Measurements from ENCODE around the gene HPSE2.
"Not testable (repeated sequence)": the region's sequence is repeated elsewhere in the genome, so short reads cannot be mapped to it uniquely, and the experiment has no call there.

The HPSE2 gene

DNA sequence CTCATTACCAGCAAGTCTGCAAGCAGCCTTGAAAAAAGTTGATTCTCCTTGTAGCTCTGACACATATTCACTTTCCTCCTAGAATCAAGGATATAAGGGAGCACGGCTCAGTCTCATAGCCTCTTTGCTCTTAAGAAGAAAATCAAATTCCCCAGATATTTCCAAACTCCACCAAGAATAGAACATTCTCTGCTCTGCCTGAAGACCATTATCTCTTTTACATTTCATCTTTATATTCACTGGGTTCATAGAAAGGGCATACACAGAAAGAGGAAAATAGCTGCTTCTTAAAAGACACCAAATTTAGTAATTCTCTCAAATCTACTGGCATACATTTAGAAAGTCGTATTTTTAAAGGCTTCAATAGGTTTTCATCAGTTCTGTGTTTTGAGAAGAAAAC is 92.0 kb downstream of the HPSE2 start:
- no peak for DNase-seq

DNA sequence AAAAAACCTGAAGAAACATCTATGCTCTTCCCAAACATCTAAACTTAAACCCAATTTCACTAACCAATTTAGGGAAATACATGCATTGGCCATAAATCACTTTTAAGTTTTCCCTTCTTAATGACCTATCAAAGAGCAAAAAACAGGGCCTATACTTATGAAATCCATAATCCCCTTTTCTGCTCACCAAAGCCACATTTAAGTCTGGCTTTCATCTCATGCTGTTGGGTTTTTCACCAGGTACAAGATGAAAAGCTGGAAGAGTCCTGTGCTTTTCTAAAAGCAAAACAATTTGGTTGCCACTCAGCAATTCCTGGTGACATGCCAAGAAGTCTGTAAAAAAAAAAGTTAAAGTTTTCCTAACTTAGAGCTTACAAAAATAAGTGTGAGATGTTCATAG is 92.6 kb downstream of the HPSE2 start:
- DNase-seq = no peak

DNA sequence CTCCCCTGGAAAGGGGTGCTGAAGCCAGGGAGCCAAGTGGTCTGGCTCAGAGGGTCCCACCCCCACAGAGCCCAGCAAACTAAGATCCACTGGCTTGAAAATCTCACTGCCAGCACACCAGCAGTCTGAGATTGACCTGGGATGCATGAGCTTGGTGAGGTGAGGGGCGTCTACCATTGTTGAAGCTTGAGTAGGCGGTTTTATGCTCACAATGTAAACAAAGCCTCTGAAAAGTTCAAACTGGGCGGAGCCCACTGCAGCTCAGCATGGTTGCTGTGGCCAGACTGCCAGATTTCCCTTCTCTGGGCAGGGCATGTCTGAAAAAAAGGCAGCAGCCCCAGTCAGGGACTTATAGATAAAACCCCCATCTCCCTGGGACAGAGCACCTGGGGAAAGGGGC is 102.8 kb downstream of the HPSE2 start:
- DNase-seq = not testable (repeated sequence)

DNA sequence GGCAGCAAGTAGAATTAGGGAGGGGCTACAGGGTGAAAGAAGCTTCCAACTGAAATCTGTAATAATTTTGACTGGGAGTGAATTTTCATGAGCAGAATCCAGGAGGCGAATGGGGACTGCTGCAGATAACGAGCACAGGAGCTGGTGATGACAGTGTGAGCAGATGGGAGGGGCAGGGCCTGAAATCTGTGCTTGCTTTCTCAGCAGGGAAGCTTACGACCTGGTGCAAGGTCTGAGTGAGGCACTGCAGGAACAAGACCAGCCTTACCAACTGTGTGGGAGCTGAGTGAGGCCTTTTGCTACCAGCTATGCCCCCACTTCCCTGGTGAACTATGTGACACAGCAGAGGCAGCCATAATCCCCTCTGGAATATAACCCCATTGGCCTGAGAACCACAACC is 109.8 kb downstream of the HPSE2 start:
- no peak for DNase-seq

DNA sequence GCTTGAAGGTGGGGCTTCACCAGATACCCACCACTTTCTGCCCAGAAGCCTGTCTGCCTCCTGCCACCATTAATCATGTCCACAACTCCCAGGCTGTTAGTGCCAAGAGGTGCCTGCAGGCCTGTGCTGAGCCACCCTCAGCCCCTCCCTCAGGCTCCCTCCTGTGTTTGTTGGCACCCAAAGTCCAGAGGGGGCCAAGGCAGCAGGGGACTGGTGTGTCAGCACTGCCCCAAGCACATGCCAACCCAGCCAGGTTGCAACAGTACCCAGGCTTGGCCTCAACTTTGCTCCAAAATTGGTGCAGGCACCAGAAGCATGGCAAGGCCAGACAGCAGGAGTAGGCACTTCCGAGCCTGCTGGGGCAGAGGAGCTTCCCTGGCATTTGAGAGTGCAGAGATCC is 111.3 kb downstream of the HPSE2 start:
- DNase-seq = no peak

DNA sequence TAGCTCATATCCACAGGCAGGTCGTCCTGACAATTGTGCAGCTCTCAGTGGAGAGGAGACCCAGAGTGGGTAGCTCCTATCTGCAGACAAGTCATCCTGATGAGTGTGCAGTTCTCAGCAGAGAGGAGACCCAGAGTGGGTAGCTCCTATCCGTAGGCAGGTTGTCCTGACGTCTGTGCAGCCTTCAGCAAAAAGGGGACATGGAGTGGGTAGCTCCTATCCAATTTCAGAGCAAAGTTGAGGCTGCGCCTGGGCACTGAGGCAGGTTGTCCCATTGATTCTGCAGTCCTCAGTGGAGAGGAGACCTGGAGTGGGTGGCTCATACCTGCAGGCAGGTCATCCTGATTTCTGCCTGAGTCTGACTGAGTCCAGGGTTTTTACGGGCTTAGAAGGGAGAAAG is 111.8 kb downstream of the HPSE2 start:
- no peak for DNase-seq

DNA sequence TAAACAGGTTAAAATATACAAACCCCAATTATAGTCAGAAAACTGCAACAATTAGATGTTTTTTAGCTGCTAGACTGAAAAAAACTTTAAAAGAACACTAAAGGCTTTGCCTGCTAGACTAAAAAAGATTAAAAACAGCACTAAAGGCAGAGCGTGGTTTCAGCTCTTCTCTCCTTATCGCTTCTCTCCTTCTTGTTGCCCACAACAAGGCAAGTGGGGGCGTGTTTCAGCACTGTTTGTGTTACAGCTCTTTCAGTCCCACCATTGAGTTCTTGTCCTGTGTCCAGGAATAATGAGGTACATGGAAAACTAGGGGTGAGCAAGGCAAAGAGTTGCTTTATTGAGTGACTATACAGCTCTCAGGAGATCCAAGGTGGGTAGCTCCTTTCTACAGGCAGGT is 112.3 kb downstream of the HPSE2 start:
- no peak for DNase-seq

DNA sequence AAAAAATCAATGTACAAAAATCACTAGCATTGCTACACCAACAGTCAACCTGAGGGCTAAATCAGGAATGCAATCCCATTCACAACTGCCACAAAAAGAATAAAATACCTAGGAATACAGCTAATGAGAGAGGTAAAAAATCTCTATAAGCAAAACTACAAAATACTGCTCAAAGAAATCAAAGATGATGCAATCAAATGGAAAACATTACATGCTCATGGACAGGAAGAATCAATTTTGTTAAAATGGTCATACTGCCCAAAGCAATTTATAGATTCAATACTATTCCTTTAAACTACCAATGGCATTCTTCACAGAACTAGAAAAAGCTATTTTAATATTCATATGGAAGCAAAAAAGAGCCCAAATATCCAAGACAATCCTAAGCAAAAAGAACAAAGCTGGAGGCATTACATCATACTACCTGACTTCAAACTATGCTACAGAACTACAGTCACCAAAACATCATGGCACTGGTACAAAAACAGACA is 116.3 kb downstream of the HPSE2 start:
- DNase-seq = no peak

DNA sequence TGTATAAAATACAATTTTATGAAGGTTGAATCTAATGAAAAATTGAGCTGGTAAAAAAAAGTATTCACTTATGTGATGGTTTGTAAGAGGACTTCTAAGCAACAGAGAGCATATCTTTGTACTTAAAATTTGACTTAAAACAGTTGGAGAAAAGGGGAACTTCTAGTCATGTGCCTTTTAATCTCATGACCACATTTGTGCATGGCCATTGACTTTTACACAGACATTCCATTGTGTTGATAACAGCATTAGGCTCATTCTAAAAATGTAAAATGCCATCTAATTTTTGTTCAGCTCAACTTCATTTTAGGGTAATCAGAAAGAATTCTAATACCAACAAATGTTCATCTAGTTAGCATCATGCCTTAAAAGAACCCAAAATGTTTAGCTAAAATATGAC is 119.9 kb downstream of the HPSE2 start:
- no peak for DNase-seq

DNA sequence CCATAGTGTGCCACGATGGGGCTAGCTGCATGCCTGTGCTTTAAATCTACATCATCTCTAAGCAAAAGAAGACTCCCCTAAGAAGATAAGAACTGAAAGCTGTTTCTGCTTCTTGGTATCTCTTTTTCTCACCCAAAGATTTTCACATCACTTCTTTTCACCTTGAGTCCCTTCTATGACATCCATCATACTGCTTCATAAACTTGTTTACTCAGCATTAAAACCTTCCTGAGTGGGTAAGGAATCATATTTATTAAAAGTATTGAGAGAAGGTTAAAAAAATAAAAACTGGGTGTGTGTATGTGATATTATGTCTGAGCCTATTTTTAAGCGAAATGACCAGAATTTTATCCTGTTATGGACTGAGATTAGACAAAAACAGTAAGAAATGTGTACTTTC is 150.3 kb downstream of the HPSE2 start:
- no peak for DNase-seq

DNA sequence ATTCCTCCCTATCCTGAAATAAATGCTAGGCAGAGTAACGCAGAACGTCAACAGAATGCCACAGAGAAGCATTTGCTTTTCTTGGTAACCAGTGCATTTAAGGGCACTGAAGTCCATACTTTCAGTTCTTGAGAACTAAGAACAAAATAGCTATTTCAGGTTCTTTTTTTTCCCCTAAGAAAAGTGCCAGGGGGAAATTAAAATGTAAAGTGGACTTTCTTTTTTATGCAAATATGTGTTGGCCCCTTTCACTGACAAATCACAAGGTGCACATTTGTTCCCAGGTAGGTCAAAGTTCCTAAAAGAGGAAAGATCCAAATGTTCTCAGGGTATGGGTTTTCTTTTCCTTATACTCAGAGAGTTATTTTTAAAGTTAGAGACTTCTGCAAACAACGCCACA is 151.5 kb downstream of the HPSE2 start:
- no peak for DNase-seq

DNA sequence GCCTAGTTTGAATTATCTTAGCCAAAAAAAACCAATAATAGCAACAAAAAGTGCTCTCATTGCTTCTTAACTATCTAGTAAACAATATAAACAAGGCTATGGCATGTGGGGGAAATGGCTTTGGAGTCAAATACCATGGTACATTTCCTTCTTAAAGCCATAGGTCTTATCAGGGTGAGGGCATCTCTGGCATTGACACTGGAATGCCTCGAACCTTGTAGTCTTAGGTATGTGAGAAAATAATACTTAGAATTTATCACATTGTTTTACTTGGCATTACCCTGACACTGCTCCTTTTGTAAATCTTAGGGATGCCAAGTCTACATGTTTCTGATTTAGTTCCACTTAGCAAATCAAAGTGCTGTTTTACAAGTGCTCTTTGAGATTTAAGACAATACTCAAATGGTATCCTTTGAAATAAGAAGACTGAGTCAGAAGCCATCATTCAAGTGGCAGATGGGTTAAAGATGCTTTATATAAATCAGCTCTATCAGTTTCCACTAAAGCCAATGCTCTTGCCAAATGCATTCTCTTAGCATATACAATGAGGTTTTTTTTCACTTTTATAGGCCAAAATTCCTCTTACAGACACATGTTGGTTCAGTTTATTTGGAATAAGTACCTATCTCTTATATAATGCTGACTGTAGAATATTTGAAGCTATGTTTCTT is 155.2 kb downstream of the HPSE2 start:
- no peak for DNase-seq

DNA sequence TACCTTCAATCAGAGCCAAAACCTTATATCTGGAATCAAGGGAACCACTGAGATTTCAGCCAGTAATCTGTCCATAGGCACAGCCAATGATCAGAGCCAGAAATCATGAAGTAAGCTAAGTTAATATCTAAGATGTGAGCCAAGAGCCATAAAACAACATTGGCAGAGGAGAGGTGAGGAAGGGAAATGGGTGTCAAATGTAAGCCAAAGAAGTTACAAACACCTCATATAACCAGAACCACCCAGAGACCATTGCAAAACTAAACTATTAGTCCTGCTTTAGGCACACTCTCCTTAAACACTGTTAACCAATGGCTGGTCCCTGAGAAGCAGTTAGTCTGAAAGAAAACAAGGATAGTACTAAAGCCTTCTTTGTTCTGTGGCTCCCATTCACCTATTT is 173.1 kb downstream of the HPSE2 start:
- no peak for DNase-seq

DNA sequence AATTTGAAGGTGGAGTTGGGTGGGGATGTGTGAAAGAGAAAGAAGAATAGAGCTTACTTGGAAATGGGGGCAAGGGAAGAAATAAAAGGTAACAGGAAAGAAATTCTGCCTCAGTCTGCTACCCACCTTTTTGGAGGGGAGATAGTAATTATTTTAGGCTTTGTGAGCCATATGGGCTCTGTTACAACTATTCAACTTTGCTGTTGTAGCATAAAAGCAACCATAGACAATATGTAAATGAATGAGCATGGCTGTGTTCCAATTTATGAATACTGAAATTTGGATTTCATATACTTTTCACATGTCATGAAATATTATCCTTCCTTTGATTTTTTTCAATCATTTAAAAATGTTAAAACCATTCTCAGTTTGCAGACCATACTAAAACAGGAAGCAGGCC is 176.9 kb downstream of the HPSE2 start:
- no peak for DNase-seq

DNA sequence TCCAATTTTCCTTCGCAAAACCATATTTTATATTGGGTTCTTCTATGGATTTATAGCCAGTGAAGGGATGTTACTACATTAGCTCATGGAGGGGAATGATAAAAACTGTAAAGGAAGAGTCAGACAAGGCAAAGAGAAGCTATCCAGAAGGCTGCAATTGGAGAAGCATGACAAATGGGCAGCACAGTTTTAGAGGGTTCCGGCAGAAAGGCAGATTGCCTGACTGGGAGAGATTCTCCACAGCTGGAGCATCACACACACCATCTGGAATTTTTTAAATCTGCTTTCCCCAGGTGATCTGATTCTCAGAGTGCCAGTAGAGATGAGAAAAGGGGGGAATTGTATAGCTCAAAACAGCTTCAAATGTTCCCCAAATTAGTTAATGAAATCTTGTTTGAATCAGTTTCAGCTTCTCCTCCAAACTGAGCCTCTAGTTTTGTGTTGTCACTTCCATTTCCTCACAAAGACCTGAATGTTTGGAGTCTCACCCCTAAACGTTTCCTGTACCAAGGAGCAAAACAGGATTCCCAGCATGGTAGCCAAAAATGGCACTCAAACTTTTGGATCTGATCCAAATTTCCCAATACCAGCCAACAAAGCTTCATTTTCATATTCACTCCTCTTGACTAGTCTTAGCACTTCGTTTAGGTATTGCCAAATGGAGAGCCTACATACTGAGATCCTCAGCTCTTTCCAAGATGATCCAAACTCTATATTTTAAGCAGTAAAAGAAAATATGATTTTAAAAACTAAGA is 177.5 kb downstream of the HPSE2 start:
- DNase-seq = no peak

DNA sequence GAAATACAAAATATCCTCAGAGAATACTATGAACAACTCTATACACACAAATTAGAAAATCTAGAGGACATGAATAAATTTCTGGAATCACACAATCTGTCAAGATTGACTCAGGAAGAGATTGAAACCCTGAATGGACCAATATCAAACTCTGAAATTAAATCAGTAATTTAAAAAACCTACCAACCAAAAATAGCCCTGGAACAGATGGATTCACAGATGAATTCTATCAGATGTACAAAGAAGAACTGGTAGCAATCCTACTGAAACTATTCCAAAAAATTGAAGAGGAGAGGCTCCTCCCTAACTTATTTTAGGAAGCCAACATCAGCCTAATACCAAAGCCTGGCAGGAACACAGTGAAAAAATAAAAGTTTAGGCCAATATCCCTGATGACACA is 190.0 kb downstream of the HPSE2 start:
- DNase-seq = no peak

DNA sequence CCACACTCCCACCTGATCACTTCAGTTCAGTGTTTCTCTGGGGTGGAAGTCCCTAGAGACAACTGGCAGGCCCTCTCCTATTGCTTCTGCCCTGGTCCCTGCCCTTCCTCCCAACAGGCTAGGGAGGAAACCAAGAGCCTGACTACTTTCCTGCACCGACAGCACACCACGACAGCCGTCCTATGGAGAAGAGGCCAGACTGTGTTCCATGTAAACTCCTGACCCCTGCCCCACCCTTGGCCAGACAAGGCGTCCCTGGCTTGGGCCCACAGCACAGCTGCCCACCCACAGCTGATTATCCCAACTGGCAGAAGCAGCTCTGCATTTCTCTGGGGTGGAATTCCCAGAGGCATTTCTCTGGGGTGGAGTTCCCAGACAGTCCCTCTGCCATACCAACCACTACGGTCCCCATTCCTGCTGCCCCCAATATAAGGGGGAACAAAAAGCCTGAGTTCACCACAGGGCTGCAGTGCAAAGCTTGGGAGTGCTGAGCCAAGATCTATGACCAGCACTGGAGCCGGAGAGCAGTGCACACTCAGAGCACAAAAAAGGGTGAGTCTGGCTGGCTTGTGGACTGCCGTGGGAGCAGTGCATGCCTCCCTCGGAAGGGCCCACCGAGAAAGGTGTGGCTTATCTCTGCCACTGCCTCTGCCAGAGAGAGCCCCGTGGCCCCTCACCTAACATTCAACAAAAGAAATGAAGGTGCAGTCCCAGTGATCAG is 193.4 kb downstream of the HPSE2 start:
- no peak for DNase-seq

DNA sequence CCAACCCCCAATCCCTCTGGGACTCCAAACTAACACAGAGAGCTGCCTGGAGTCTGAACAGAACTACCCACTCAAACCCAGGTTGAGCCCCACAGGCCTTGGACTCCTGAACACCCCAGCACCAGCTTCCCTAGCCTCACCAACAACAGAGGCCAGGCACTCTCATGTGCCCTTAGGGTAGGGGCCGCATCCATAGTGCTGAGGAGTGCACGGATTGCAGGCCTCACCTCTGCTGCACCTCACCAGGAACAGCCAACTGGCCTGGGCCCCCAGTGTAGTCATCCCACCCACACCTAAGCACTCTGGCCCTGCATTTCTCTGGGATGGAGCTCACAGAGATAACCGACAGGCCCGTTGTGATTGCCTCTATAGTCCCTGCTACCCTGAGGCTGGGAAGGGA is 194.2 kb downstream of the HPSE2 start:
- no peak for DNase-seq

DNA sequence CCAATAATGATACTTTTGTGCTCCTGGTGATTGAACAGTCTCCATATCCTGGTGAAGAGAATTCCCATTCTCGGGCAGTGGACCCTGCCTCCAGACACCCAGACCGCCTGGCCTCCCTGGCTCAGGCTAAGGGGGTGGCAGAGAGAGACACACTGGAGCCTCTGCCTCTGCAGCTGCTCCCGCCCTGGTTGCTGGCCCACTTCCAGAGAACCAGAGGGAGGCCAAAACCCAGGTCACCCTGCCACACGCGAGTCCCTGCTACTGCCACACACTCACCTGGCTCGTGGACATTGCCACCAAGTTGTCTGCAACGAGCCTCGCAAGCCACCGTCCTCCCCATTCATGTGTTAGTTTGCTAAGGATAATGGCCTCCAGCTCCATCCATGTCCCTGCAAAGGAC is 221.8 kb downstream of the HPSE2 start:
- no peak for DNase-seq

DNA sequence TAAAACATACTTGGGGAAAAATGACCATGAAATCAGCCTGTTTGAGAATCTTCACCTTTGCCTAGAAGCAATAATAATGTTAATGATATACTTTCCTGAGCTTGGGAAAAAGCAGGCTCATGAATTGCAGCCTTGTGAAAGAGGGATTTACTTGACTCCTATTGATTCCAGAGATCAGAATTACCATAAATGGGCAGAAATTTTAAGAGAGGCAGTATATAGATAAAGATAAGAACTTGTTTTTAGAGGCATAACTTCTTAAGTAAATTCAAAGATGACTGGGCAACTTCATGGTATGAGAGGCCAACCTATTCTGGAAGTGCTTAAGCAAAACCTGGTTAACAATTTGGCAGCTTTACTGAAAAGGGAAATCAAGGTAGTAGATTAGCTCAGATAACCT is 225.4 kb downstream of the HPSE2 start:
- no peak for DNase-seq

DNA sequence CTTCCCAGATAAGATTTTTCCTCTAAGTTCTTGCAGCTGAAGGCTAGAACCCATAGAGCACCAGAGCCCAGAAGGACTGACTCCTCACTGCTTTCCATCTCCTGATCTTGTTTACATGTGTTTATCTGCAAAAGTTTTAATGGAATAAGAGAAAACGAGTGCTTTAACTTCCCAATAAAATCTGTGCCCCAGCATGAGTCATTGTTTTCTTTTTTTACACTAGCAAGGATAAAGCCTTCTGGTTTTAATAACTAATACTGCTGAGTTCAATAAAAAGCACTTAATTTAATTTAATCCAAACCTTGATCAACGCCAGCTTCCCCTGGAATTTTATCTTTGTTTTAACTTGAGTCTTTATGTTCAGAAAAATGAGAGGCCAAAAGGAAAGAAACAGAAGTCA is 227.6 kb downstream of the HPSE2 start:
- no peak for DNase-seq

DNA sequence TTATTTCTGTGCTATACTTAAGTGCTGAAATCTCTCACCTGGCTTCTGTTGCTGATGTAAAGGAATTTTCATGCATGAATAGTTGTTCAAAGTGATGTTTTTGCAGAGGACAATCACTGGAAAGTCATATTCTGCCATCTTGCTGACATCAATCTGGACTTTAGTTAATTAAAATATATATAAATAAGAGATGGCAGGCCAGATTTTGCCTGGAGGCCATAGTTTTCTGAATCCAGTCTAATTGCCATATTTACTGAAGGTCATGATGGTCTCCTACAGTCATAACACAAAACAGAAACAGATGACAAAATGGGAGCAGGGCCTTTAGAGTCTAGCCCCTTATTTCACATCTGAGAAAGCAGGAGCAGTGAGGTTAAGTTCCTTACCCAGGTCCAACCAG is 228.2 kb downstream of the HPSE2 start:
- no peak for DNase-seq

DNA sequence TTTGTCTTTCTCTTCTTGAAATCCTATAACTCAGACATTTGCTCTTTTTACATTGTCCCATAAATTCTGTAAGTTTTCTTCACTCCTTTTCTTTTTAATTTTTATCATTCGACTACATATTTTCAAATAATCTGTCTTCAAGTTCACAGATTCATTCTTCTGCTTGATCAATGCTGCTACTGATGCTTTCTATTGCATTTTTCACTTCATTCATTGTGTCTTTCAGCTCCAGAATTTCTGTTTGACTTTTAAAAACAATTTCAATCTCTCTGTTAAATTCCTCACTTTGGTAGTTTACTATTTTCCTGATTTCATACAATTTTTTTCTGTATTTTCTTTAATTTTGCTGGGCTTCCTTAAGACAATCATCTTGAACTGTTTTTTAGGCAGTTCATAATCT is 230.4 kb downstream of the HPSE2 start:
- DNase-seq = no peak

DNA sequence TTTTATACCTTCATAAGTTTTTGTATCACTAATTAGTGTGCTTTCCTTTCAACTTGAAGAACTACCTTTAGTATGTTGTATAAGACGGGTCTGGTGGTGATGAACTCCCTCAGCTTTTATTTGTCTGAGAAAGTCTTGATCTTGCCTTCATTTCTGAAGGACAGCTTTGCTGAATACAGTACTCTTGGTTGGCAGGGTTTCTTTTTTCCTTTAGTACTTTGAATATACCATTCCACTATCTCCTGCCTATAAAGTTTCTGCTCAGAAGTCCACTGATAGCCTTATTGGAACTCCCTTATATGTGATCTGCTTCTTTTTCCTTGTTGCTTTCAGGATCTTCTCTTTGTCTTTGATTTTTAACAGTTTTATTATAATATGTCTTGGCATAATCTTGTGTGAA is 230.9 kb downstream of the HPSE2 start:
- no peak for DNase-seq

Measured in CD4-positive, alpha-beta T cell treated with Interleukin-15 for 1 hour (primary cell).